D721Med (cell line): Measurements from ENCODE around the gene KRT14.
"Not testable (repeated sequence)": the region's sequence is repeated elsewhere in the genome, so short reads cannot be mapped to it uniquely, and the experiment has no call there.

Experiments used
- DNase-seq: peaks from one replicate; pipeline ENCODE4 v3.0.0; 2011; ENCODE audit warnings: low spot score; ENCODE audit not compliant: insufficient read length
- FAIRE-seq: peaks from 2 replicates; lab custom pipeline; 2011; peaks lifted over from hg19 to GRCh38; lab: Jason Lieb, UNC
- CTCF ChIP-seq: IDR thresholded peaks from 2 replicates; pipeline ENCODE4 v1.5.1; 2012; ENCODE audit warnings: mild to moderate bottlenecking, control low read depth; ENCODE audit not compliant: insufficient read depth; ENCODE audit errors: missing control alignments

Gene KRT14

DNA sequence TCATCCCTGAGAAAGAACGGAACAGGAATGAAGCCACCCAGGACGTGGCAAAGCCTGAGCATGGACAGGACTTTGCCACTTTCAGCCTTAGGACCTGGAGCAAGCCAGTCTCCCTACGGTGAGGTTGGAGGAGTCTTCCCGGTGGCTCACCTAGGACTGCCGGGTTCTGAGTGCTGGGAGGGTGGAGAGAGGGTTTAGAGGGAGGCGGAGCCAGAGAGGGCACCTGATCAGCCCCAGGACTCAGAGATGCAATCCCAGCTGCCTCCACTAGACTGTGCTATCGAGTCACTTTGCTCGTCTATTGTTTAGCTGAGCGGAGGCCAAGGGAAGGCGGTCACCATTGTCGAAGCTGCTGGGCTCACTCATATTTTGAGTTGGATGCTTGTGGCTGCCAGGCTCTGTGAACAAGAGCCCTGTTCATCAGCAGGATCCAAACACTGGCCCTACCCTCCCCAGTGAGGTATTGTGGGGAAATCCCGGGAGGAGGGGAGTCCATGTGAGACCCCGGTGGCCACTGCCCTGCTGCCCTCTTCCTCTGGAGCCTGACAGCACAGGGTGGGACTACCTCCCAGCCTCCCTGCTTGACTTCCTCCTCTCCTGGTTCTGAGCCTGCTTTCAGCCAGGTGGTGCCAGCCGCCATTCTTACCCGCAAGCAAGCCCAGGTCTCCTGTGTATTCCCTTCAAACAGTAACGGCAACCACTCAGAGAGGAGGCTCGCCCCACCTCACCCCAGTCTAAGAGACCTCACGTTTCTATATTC, 7.0 kb downstream of the KRT14 start:
- no peak for DNase-seq
- TF ChIP-seq CTCF: peak; percentile 77
- FAIRE-seq: no peak

DNA sequence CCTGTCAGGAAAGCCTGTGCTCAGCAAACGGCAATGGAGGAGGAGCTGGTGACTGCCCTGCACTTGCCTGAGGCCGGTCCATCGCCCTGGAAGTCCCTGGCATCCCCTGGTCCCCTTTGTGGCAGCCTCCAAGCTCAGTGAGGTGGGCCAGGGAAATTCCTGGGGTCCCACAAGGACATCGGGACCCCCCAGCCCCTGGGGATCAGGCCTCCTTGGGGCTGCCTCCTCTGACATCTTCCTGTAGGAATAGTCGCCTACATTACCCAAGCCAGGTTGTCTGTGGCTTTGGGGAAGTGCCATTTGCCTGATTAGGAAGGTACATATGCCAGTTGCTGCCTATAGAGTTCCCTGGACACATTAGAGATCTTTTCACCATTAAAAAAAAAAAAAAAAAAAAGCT, 7.7 kb downstream of the KRT14 start:
- FAIRE-seq (no peak), DNase-seq (no peak)
- TF ChIP-seq CTCF: no peak

DNA sequence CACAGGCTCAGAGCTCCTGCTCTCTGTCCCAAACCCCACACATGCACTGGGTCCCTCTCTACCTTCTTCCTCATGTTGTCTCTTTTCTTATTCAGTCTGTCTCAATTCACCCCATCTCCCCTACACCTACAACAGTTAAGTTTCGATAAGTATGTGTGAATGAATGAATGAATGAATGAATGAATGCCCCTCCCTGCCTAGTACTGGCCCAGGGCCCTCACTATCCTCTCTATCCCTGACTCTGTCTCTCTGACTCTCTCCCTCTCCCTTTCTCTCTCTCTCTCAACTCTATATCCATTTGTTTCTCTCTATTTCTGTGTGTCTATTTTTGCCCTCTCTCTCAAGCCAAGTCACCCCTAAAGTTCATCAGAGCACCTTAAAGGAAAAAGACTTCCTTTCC, 8.2 kb downstream of the KRT14 start:
- DNase-seq (no peak), FAIRE-seq (no peak)
- TF ChIP-seq CTCF: no peak

DNA sequence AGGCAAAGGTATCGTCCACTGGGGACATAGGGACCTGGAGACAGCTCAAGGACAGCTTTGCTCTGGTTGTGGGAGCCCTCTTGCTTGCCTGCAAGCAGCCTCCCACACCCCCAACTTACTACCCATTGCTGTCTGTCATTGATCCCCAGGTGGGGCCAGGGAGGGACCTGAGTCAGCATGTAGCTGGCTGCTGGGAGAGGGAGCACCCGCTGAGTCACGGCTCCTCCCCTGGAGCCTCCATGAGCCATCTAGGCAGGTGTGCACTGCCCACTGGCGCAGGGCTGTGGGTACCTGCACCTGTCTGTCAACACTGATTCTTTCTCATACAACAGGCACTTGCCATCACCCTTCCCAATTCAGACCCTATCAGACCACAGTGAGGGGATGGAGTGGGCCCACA, 10.0 kb downstream of the KRT14 start:
- DNase-seq, FAIRE-seq: not testable (repeated sequence)

DNA sequence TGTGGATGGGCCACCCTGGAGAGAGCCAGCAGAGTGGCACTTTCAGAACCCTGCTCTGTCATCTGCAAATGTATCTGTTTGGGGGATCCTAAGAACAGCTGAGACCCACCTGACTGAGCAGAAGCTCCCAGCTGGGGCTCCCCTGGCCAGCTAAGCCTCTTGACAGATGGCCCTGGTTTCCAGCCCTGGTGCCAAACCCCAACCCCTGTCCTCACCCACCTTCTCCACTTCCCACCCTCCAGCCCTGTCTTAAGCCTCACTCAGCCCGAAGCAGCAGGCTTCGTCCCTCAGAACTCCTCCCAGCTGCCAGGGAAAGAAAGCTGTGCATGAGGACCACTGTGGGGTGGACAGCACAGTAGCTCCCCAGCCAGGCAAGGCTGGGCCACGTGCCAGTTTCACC, 11.4 kb downstream of the KRT14 start:
- no peak for TF ChIP-seq CTCF
- no peak for DNase-seq
- no peak for FAIRE-seq

DNA sequence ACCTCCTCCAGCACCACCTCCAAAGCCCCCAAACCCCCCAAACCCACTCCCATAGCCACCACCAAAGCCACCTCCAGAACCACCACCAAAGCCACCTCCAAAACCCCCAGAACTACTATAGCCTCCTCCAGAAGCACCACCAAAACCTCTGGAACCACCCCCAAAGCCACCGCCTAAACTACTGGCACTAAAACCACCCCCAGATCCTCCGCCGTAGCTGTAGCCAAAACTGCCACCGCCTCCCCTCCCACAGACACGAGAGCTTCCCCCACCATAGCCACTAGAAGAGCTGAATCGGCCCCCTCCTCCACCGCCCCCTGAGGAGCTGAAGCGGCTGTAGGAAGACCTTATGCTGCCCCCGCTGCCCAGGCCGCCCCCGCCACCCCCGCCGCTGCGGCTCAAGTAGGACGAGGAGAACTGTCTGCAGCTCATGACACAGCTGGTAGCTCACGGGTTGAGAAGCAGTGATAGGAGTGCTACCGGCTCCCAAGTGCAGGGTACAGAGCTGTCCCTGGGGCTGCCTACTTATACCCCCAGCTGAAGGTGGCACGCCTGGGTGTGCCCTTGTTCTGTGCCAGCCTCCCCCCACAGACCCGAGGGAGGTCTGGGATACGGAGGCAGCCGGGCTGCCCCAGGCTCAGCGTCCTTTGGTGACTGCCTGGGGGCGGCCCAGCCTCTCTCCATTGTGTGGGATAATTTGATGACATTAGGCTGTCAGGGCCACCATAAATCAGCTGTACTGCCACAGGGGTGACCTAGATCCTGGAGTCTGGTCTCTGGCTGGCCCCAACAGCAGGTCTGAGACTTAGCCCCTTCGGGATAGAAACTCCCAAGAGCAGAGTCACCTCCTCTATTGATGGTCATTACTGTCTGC, 14.9 kb downstream of the KRT14 start, which contains the start of gene KRT9:
Gene KRT9 (minus strand): TSS at position 499 of the 874 bp plus-strand sequence. CDS start 67 bp downstream, at position 432.
- TF ChIP-seq CTCF: no peak
- FAIRE-seq (no peak), DNase-seq (no peak)

GRCh38 chr17:41567317-41567716, 19.4 kb downstream of the KRT14 start:
- FAIRE-seq: no peak

More at GRCh38 chr17:41567317-41567716, 19.4 kb downstream of the KRT14 start:
- TF ChIP-seq CTCF: no peak
- DNase-seq: no peak
